Uterus (tissue), 2 donors: Measurements from ENCODE around the gene SERPINE3.

ENCODE experiments used
- CTCF ChIP-seq, 4 experiments: fragments of 200-600 bp in 2 of 4; fragments of 450-650 bp in 2 of 4; sonication (generic) in 2 of 4; IDR thresholded peaks; one replicate each; pipeline ENCODE4 v1.5.1; 2016 to 2019; ENCODE audit warnings: antibody characterized with exemption in 4 of 4, mild to moderate bottlenecking in 2 of 4, moderate library complexity in 1 of 4
- POLR2A ChIP-seq, 2 donors: fragments of 450-650 bp; IDR thresholded peaks; one replicate each; pipeline ENCODE4 v1.6.1; 2016; ENCODE audit warnings: antibody characterized with exemption in 2 of 2, mild to moderate bottlenecking in 1 of 2, moderate library complexity in 1 of 2

DNA sequence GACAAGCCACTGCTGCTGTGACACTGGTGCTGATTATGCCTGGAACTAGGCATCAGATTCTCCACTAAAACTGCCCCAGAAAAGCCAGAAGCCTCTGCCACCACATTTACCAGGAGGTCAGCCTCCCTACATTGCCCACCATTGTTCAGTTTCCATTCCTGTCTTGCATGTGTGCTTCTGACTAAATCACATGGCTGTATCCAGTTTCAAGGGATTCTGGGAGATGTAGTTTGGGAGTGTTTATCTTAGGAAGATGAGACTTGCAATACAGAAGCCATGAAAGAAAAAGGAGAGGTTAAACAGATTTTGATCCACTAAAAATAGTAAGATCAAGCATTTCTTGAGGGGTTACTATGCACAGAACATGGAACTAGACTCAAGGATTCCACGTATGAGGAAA lies 40.7 kb upstream of the SERPINE3 start:
- TF ChIP-seq CTCF (IDR thresholded peaks at IDR 0.05) (no peak), POLR2A (IDR thresholded peaks at IDR 0.05) (no peak)
